Raji (cell line): Measurements from ENCODE around the gene MAML3.

Experiments used
- POLR2A ChIP-seq: IDR thresholded peaks from 2 replicates; pipeline ENCODE4 v1.6.1; 2011; ENCODE audit warnings: low read depth, low read length, control low read depth; ENCODE audit not compliant: insufficient read depth

The MAML3 gene

GRCh38 chr4:139965789-139966188, 188.2 kb downstream of the MAML3 start:
- TF ChIP-seq POLR2A: no peak

- TF ChIP-seq POLR2A: no peak
These were observed 190.3 kb downstream of the MAML3 start for GRCh38 chr4:139963708-139964107.

GRCh38 chr4:139962130-139962684, 191.8 kb downstream of the MAML3 start:
- TF ChIP-seq POLR2A: no peak

GRCh38 chr4:139961344-139961946, 192.5 kb downstream of the MAML3 start:
- no peak for TF ChIP-seq POLR2A

GRCh38 chr4:139959396-139959795, 194.6 kb downstream of the MAML3 start:
- no peak for TF ChIP-seq POLR2A

GRCh38 chr4:139958739-139959098, 195.3 kb downstream of the MAML3 start:
- TF ChIP-seq POLR2A: no peak

- no peak for TF ChIP-seq POLR2A
These were observed 195.8 kb downstream of the MAML3 start for GRCh38 chr4:139957986-139958738.

GRCh38 chr4:139957065-139957464, 196.9 kb downstream of the MAML3 start:
- TF ChIP-seq POLR2A: no peak

- no peak for TF ChIP-seq POLR2A
These were observed 197.4 kb downstream of the MAML3 start for GRCh38 chr4:139956507-139957017.

GRCh38 chr4:139955600-139955999, 198.4 kb downstream of the MAML3 start:
- no peak for TF ChIP-seq POLR2A

GRCh38 chr4:139954512-139954911, 199.5 kb downstream of the MAML3 start:
- no peak for TF ChIP-seq POLR2A

- no peak for TF ChIP-seq POLR2A
These were observed 203.0 kb downstream of the MAML3 start for GRCh38 chr4:139951021-139951420.

- no peak for TF ChIP-seq POLR2A
These were observed 203.4 kb downstream of the MAML3 start for GRCh38 chr4:139950568-139950967.

- TF ChIP-seq POLR2A: no peak
These were observed 210.7 kb downstream of the MAML3 start for GRCh38 chr4:139943277-139943676.

- no peak for TF ChIP-seq POLR2A
These were observed 211.7 kb downstream of the MAML3 start for GRCh38 chr4:139942241-139942640.

- no peak for TF ChIP-seq POLR2A
These were observed 213.4 kb downstream of the MAML3 start for GRCh38 chr4:139940600-139940999.

GRCh38 chr4:139938414-139938813, 215.6 kb downstream of the MAML3 start:
- TF ChIP-seq POLR2A: no peak

- no peak for TF ChIP-seq POLR2A
These were observed 218.1 kb downstream of the MAML3 start for GRCh38 chr4:139935911-139936310.
